GM20431 (cell line): ENCODE data around the gene AP4S1.
"Not testable (repeated sequence)": the region's sequence is repeated elsewhere in the genome, so short reads cannot be mapped to it uniquely, and the experiment has no call there.

ENCODE experiments used
- in situ Hi-C: fragments of 300-500 bp; cut with MseI, MboI; formaldehyde crosslinking; loops from one replicate; pipeline ENCODE4 v1.15.0; 2020; ENCODE audit warnings: low sequenced_read_pairs; ENCODE audit not compliant: unreplicated experiment

The AP4S1 gene

GRCh38 chr14:31038521-31039166 is 13.2 kb downstream of the AP4S1 start:
- in situ Hi-C loops = no loop called here

- in situ Hi-C loops = no loop called here
Measured at GRCh38 chr14:31042300-31042699, 16.9 kb downstream of the AP4S1 start.

- in situ Hi-C loops = not testable (repeated sequence)
Measured at GRCh38 chr14:31042893-31043292, 17.4 kb downstream of the AP4S1 start.

GRCh38 chr14:31043379-31043778 is 17.9 kb downstream of the AP4S1 start:
- in situ Hi-C loops = no loop called here

- in situ Hi-C loops = no loop called here
Measured at GRCh38 chr14:31045501-31046080, 20.1 kb downstream of the AP4S1 start.

GRCh38 chr14:31047503-31047902 is 22.1 kb downstream of the AP4S1 start:
- in situ Hi-C loops = no loop called here

GRCh38 chr14:31051023-31051422 is 25.6 kb downstream of the AP4S1 start:
- in situ Hi-C loops = no loop called here

- in situ Hi-C loops = no loop called here
Measured at GRCh38 chr14:31051511-31051910, 26.1 kb downstream of the AP4S1 start.

- in situ Hi-C loops = not testable (repeated sequence)
Measured at GRCh38 chr14:31052905-31053586, 27.6 kb downstream of the AP4S1 start.

GRCh38 chr14:31057035-31057434 is 31.6 kb downstream of the AP4S1 start:
- in situ Hi-C loops = no loop called here

GRCh38 chr14:31057701-31058364 is 32.4 kb downstream of the AP4S1 start:
- in situ Hi-C loops = no loop called here

- in situ Hi-C loops = no loop called here
Measured at GRCh38 chr14:31059152-31059924, 33.9 kb downstream of the AP4S1 start.

GRCh38 chr14:31060253-31060875 is 34.9 kb downstream of the AP4S1 start:
- in situ Hi-C loops = no loop called here

- in situ Hi-C loops = not testable (repeated sequence)
Measured at GRCh38 chr14:31062908-31063307, 37.5 kb downstream of the AP4S1 start.

GRCh38 chr14:31068235-31068634 is 42.8 kb downstream of the AP4S1 start:
- in situ Hi-C loops = no loop called here

GRCh38 chr14:31069343-31069742 is 43.9 kb downstream of the AP4S1 start:
- in situ Hi-C loops = no loop called here

- in situ Hi-C loops = loop anchor here (10.0 kb wide), 1 partner anchor 96 kb away; no protein-coding TSS in a partner anchor
Measured at GRCh38 chr14:31070431-31070830, 45.0 kb downstream of the AP4S1 start.

- in situ Hi-C loops = loop anchor here (10.0 kb wide), 1 partner anchor 96 kb away; no protein-coding TSS in a partner anchor
Measured at GRCh38 chr14:31071151-31071550, 45.7 kb downstream of the AP4S1 start.

- in situ Hi-C loops = loop anchor here (10.0 kb wide), 1 partner anchor 100 kb away; no protein-coding TSS in a partner anchor
Measured at GRCh38 chr14:31075144-31075543, 49.7 kb downstream of the AP4S1 start.
